OCI-LY3 (cell line): Measurements from ENCODE around the gene HID1.
A peak's percentile ranks its signal among the peaks of the same experiment; 100 is the strongest.

ENCODE experiments used
- H2AFZ ChIP-seq: fragments of 200-600, 300-600 bp; shearing (Covaris generic); 2 replicates; pipeline ENCODE4 v1.6.0; 2014; ENCODE audit warnings: antibody characterized with exemption, low read depth, low read length
- H3K27ac ChIP-seq: fragments of 200-600, 300-600 bp; sonication (generic); 2 replicates; pipeline ENCODE4 v1.5.1; 2014; ENCODE audit warnings: mild to moderate bottlenecking, low read length, moderate library complexity, mixed read lengths
- H3K27me3 ChIP-seq: fragments of 200-600, 300-600 bp; sonication (generic); 2 replicates; pipeline ENCODE4 v1.6.1; 2014; ENCODE audit warnings: low read depth, low read length, mixed read lengths
- H3K36me3 ChIP-seq: fragments of 200-600, 300-600 bp; sonication (generic); replicated peaks from 2 replicates; pipeline ENCODE3; 2014; ENCODE audit warnings: low read depth, low read length, mixed read lengths
- H3K4me1 ChIP-seq: fragments of 300-600, 200-600 bp; sonication (generic); 2 replicates; pipeline ENCODE4 v1.6.1; 2014; ENCODE audit warnings: low read length, mixed read lengths
- H3K4me2 ChIP-seq: fragments of 200-600, 300-600 bp; sonication (generic); 2 replicates; pipeline ENCODE4 v1.6.1; 2014; ENCODE audit warnings: low read length, mixed read lengths
- H3K4me3 ChIP-seq: fragments of 300-600, 200-600 bp; sonication (generic); 2 replicates; pipeline ENCODE4 v1.5.1; 2014; ENCODE audit warnings: antibody characterized with exemption, mild to moderate bottlenecking, low read length, moderate library complexity
- H3K79me2 ChIP-seq: fragments of 300-600, 200-600 bp; shearing (Covaris generic); 2 replicates; pipeline ENCODE4 v1.6.1; 2014; ENCODE audit warnings: mild to moderate bottlenecking, low read length, mixed read lengths
- H3K9ac ChIP-seq: fragments of 300-600, 200-600 bp; shearing (Covaris generic); 2 replicates; pipeline ENCODE4 v1.6.0; 2014; ENCODE audit warnings: mild to moderate bottlenecking, low read length, moderate library complexity
- H3K9me3 ChIP-seq: fragments of 200-600, 300-600 bp; shearing (Covaris generic); 2 replicates; pipeline ENCODE4 v1.6.1; 2014; ENCODE audit warnings: low read length, mixed read lengths; ENCODE audit not compliant: insufficient read depth
- H4K20me1 ChIP-seq: fragments of 200-600, 300-600 bp; sonication (generic); 2 replicates; pipeline ENCODE4 v1.6.1; 2016; ENCODE audit warnings: low read length, mixed read lengths; ENCODE audit not compliant: insufficient read depth
- CTCF ChIP-seq: fragments of 200-600, 300-600 bp; sonication (generic); IDR thresholded peaks from 2 replicates; pipeline ENCODE4 v1.5.1; 2014; ENCODE audit warnings: antibody characterized with exemption, low read length, low read depth
- EZH2phosphoT487 ChIP-seq: fragments of 200-600 bp; shearing (Covaris generic); IDR thresholded peaks from 2 replicates; pipeline ENCODE4 v1.6.1; 2018; ENCODE audit warnings: antibody characterized with exemption, mixed run types, low read depth

HID1 gene

GRCh38 chr17:74975943-74976342, 3.4 kb upstream of the HID1 start:
- H3K9me3 ChIP-seq, result no peaks in the 10 kb centered on the region
- no peak overlapping the region for H3K9ac ChIP-seq
- no peak for TF ChIP-seq EZH2phosphoT487
- no peak for TF ChIP-seq CTCF
- H3K4me3 ChIP-seq, result no peak overlapping the region
- no peak overlapping the region for H3K27ac ChIP-seq
- no peak overlapping the region for H2AFZ ChIP-seq
- no peak overlapping the region for H3K4me2 ChIP-seq
- H3K4me1 ChIP-seq, result peaks cover 4% of the 10 kb centered on the region; the same call in 1 of the 2 replicates
- peaks cover 24% of the 10 kb centered on the region for H3K27me3 ChIP-seq
- no peaks in the 10 kb centered on the region for H3K36me3 ChIP-seq
- no peaks in the 10 kb centered on the region for H3K79me2 ChIP-seq
- no peaks in the 10 kb centered on the region for H4K20me1 ChIP-seq

DNA sequence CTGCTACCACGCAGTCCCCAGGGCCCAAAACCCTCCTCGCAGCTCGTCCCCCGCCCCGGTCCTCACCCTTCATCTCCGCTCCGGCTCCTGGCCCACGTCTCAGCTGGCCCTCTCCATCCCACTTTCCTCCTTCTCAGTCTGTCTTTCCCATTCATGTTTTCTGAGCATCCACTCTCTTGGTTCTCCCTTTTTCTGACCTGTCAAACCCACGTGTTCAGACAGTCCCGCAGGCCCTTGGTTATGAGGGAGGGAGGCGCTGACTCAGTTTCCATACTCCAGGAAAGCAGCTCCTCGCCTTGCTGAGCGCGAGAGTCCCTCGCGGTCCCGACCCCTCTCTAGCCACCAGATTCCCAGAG, 392 bp upstream of the HID1 start:
- H3K4me3 ChIP-seq, result peak overlapping the region; percentile 77
- H3K4me2 ChIP-seq, result peak overlapping the region; percentile 71
- no peaks in the 10 kb centered on the region for H3K9me3 ChIP-seq
- H3K36me3 ChIP-seq, result no peaks in the 10 kb centered on the region
- peaks cover 4% of the 10 kb centered on the region; the same call in 1 of the 2 replicates for H3K4me1 ChIP-seq
- TF ChIP-seq CTCF, result no peak
- no peak for TF ChIP-seq EZH2phosphoT487
- H3K27me3 ChIP-seq, result peaks cover 24% of the 10 kb centered on the region
- H2AFZ ChIP-seq, result no peak overlapping the region
- no peak overlapping the region for H3K27ac ChIP-seq
- H4K20me1 ChIP-seq, result no peaks in the 10 kb centered on the region
- no peak overlapping the region for H3K9ac ChIP-seq
- H3K79me2 ChIP-seq, result no peaks in the 10 kb centered on the region

GRCh38 chr17:74971842-74972106, 785 bp downstream of the HID1 start:
- H2AFZ ChIP-seq, result no peak overlapping the region
- H3K36me3 ChIP-seq, result no peaks in the 10 kb centered on the region
- H3K9me3 ChIP-seq, result no peaks in the 10 kb centered on the region
- peaks cover 24% of the 10 kb centered on the region for H3K27me3 ChIP-seq
- peak overlapping the region; percentile 77 for H3K4me3 ChIP-seq
- peaks cover 4% of the 10 kb centered on the region; the same call in 1 of the 2 replicates for H3K4me1 ChIP-seq
- no peaks in the 10 kb centered on the region for H3K79me2 ChIP-seq
- TF ChIP-seq EZH2phosphoT487 (no peak), CTCF (no peak)
- H3K27ac ChIP-seq, result no peak overlapping the region
- peak overlapping the region; percentile 71 for H3K4me2 ChIP-seq
- H4K20me1 ChIP-seq, result no peaks in the 10 kb centered on the region
- no peak overlapping the region for H3K9ac ChIP-seq

DNA sequence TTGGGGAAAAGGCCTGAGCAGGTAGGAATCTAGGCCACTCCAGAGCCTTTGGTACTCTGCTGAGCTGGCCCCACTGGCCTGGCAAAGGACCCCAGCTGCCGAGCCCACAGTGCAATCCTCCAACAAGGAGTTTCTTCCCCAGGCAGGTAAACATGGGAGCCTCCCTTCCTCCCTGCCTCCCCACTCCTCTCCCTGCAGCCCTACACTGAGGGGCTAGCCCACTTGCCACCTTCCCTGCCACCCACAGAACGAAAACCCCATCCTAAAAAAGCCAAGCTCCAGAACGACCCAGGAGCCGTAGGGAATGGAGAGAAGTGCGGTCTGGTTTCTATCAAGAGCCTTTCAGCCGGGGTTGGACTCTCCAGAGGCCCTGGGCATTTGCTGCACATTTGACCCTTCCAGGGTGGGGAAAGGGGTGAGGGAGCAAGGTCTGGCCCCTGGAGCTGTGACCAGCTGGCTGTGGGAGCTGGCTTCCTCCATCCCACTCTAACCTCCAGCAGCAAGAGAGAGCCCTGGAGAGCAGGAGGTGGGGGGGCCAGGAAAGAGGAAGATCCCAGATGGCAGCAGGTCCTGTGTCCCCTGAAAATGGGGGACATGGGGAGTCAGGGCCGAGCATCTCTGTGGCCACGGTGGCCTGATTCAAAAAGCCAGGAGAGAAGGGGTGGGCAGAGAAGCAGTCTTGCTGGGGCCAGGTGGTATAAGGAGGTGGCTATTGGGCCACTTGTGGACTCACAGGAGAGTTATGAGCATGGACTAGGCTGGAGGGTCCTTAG, 1.3 kb downstream of the HID1 start:
- no peak overlapping the region for H3K9ac ChIP-seq
- H4K20me1 ChIP-seq, result no peaks in the 10 kb centered on the region
- no peak overlapping the region for H3K4me3 ChIP-seq
- H3K27me3 ChIP-seq, result peaks cover 24% of the 10 kb centered on the region
- H3K9me3 ChIP-seq, result no peaks in the 10 kb centered on the region
- TF ChIP-seq EZH2phosphoT487 (no peak), CTCF (no peak)
- H3K27ac ChIP-seq, result no peak overlapping the region
- H3K79me2 ChIP-seq, result no peaks in the 10 kb centered on the region
- H2AFZ ChIP-seq, result no peak overlapping the region
- H3K4me1 ChIP-seq, result peaks cover 4% of the 10 kb centered on the region; the same call in 1 of the 2 replicates
- no peak overlapping the region for H3K4me2 ChIP-seq
- H3K36me3 ChIP-seq, result no peaks in the 10 kb centered on the region
